Body of pancreas (tissue), 4 donors: ENCODE measurements around the gene DHH.

Source experiments
- CTCF ChIP-seq, 7 experiments: fragments of 450-650 bp in 4 of 7; fragments of 200-600 bp in 3 of 7; sonication (generic) in 3 of 7; IDR thresholded peaks; one replicate each; pipeline ENCODE4 v1.5.1; 2016 to 2019; ENCODE audit warnings: antibody characterized with exemption in 7 of 7
- POLR2A ChIP-seq, 3 donors: fragments of 450-650 bp; IDR thresholded peaks; one replicate each; pipeline ENCODE4 v1.6.1; 2016; ENCODE audit warnings: antibody characterized with exemption in 3 of 3, mild to moderate bottlenecking in 2 of 3

GRCh38 chr12:49050507-49051372 lies 43.9 kb downstream of the DHH start:
- TF ChIP-seq CTCF (IDR thresholded peaks at IDR 0.05) (no peak), POLR2A (IDR thresholded peaks at IDR 0.05) (no peak)
